SK-N-MC (cell line): ENCODE data around the gene CPT1A.

Experiments used
- FOXP2 ChIP-seq: optimal IDR thresholded peaks from 2 replicates; pipeline ENCODE3; 2011; ENCODE audit warnings: mild to moderate bottlenecking, moderate library complexity; ENCODE audit not compliant: insufficient read depth; ENCODE audit errors: extremely low read length, control extremely low read depth
- POLR2AphosphoS5 ChIP-seq: IDR thresholded peaks from 2 replicates; pipeline ENCODE4 v1.6.1; 2012; ENCODE audit warnings: mild to moderate bottlenecking, low read depth, low read length, borderline replicate concordance

GRCh38 chr11:68727783-68728182 is 113.9 kb downstream of the CPT1A start:
- TF ChIP-seq FOXP2 (no peak), POLR2AphosphoS5 (no peak)
